Endothelial cell of umbilical vein (primary cell): Measurements from ENCODE around the gene RESP18. TPM values are rescaled to one million over a fixed set of nuclear protein-coding genes. Genes with fewer than 3 reads are reported as not detected.

Experiments used
- BruUV-seq: library from RNA; stranded (reverse); fragments of 400-500 nt; replicated peaks from 2 replicates; lab custom pipeline; 2021; lab: Mats Ljungman, UMichigan
- CTCF ChIA-PET: fragments of 300-600, 350-600 bp; sonication (Branson Sonifier 250); formaldehyde crosslinking; loops from one replicate; lab custom pipeline; 2021; ENCODE audit warnings: antibody characterized with exemption, inconsistent platforms; lab: Charles Lee
- POLR2A ChIA-PET: fragments of 300-600, 350-600 bp; sonication (Branson Sonifier 250); formaldehyde crosslinking; loops from one replicate; lab custom pipeline; 2021; ENCODE audit warnings: antibody characterized with exemption, inconsistent platforms; lab: Charles Lee
- DNase-seq: peaks from one replicate; pipeline ENCODE4 v3.0.0-alpha.2; 2011; ENCODE audit warnings: low read depth, low spot score
- FAIRE-seq: peaks from 2 replicates; lab custom pipeline; 2011; peaks lifted over from hg19 to GRCh38; lab: Jason Lieb, UNC
- H2AFZ ChIP-seq: 2 replicates; pipeline ENCODE4 v1.6.0; 2012; ENCODE audit warnings: low read depth, low read length, control low read depth, inconsistent platforms
- H3K27ac ChIP-seq: 2 replicates; pipeline ENCODE4 v1.5.1; 2011; ENCODE audit warnings: low read depth, mild to moderate bottlenecking, control low read depth, low read length, moderate library complexity; ENCODE audit not compliant: insufficient read depth
- H3K27me3 ChIP-seq, 2 experiments: 2 replicates each; pipeline versions ENCODE4 v1.6.0 to v1.6.1; 2011; ENCODE audit warnings: low read length in 2 of 2, mixed read lengths in 1 of 2; ENCODE audit not compliant: control insufficient read depth in 2 of 2, insufficient read depth in 2 of 2
- H3K36me3 ChIP-seq, 2 experiments: 2 replicates in 1 of 2; 3 replicates in 1 of 2; pipeline ENCODE4 v1.5.1; 2011; ENCODE audit warnings: low read length in 2 of 2, mild to moderate bottlenecking in 1 of 2, moderate library complexity in 1 of 2; ENCODE audit not compliant: control insufficient read depth in 2 of 2, insufficient read depth in 2 of 2; ENCODE audit errors: extremely low read depth in 1 of 2
- H3K4me1 ChIP-seq: 3 replicates; pipeline ENCODE4 v1.5.1; 2011; ENCODE audit warnings: mild to moderate bottlenecking, low read length; ENCODE audit not compliant: control insufficient read depth, insufficient read depth; ENCODE audit errors: extremely low read depth
- H3K4me2 ChIP-seq: 2 replicates; pipeline ENCODE4 v1.6.1; 2011; ENCODE audit warnings: low read length, control low read depth, mixed read lengths; ENCODE audit not compliant: insufficient read depth
- H3K4me3 ChIP-seq, 3 experiments: fragments of 200-600 bp in 1 of 3; sonication (generic), shearing (Covaris generic) in 1 of 3; replicated peaks in 1 of 3; 2 replicates each; pipeline ENCODE4 v1.5.1; 2011 to 2016; ENCODE audit warnings: control low read depth in 3 of 3, low read length in 3 of 3, mild to moderate bottlenecking in 2 of 3, inconsistent platforms in 1 of 3, low read depth in 1 of 3, moderate library complexity in 1 of 3; ENCODE audit not compliant: insufficient read depth in 1 of 3
- H3K79me2 ChIP-seq: 2 replicates; pipeline ENCODE4 v1.6.0; 2012; ENCODE audit warnings: low read length, inconsistent platforms; ENCODE audit not compliant: control insufficient read depth, insufficient read depth
- H3K9ac ChIP-seq: replicated peaks from 2 replicates; pipeline ENCODE3; 2011; ENCODE audit warnings: low read length, control low read depth; ENCODE audit not compliant: insufficient read depth; ENCODE audit errors: extremely low read depth
- H3K9me1 ChIP-seq: replicated peaks from 3 replicates; pipeline ENCODE4 v1.6.0; 2011; ENCODE audit warnings: mild to moderate bottlenecking, low read length; ENCODE audit not compliant: control insufficient read depth, insufficient read depth; ENCODE audit errors: extremely low read depth
- H3K9me3 ChIP-seq: replicated peaks from 2 replicates; pipeline ENCODE4 v1.5.1; 2012; ENCODE audit warnings: low read length, inconsistent platforms; ENCODE audit not compliant: control insufficient read depth, insufficient read depth
- H4K20me1 ChIP-seq: replicated peaks from 2 replicates; pipeline ENCODE3; 2011; ENCODE audit warnings: mild to moderate bottlenecking, low read length; ENCODE audit not compliant: control insufficient read depth, insufficient read depth; ENCODE audit errors: extremely low read depth
- EZH2 ChIP-seq: IDR thresholded peaks from 2 replicates; pipeline ENCODE4 v1.6.1; 2012; ENCODE audit warnings: borderline replicate concordance, low read depth, mild to moderate bottlenecking, moderate library complexity, low read length, inconsistent platforms; ENCODE audit not compliant: severe bottlenecking
- FOS ChIP-seq: IDR thresholded peaks from 2 replicates; pipeline ENCODE4 v1.6.1; 2011; ENCODE audit warnings: mild to moderate bottlenecking, low read length, moderate library complexity, borderline replicate concordance; ENCODE audit not compliant: insufficient read depth
- GATA2 ChIP-seq: IDR thresholded peaks from 2 replicates; pipeline ENCODE4 v1.7.0; 2011; ENCODE audit warnings: low read depth, mild to moderate bottlenecking, moderate library complexity, mixed read lengths, low read length; ENCODE audit not compliant: insufficient read length, insufficient read depth
- JUN ChIP-seq: IDR thresholded peaks from 2 replicates; pipeline ENCODE4 v1.6.1; 2011; ENCODE audit warnings: borderline replicate concordance, low read depth; ENCODE audit not compliant: insufficient read length, insufficient read depth
- MYC ChIP-seq: IDR thresholded peaks from one replicate; pipeline ENCODE4 v1.6.1; 2011; ENCODE audit warnings: mild to moderate bottlenecking, low read depth, low read length
- POLR2A ChIP-seq: IDR thresholded peaks from 2 replicates; pipeline ENCODE4 v1.6.1; 2012; ENCODE audit warnings: low read depth, mild to moderate bottlenecking, control low read depth, low read length
- POLR2AphosphoS5 ChIP-seq: IDR thresholded peaks from 2 replicates; pipeline ENCODE4 v1.6.1; 2012; ENCODE audit warnings: low read depth, mild to moderate bottlenecking, control low read depth, low read length, moderate library complexity; ENCODE audit not compliant: insufficient read depth
- dilution Hi-C: fragments of 300-500 bp; cut with MboI; formaldehyde crosslinking; loops from one replicate; pipeline ENCODE4 v1.15.0; 2019; ENCODE audit warnings: low sequenced_read_pairs; ENCODE audit not compliant: extremely low pct_ligation_motif_present
- intact Hi-C: fragments of 100-400 bp; cut with micrococcal nuclease; formaldehyde crosslinking; loops from one replicate; pipeline ENCODE4 v1.10.0; 2022
- polyA plus RNA-seq, 4 experiments: library from polyadenylated mRNA; depleted of rRNA in 3 of 4; stranded (reverse) in 3 of 4; unstranded in 1 of 4; fragments of >200 nt; gene quantifications; 2 replicates each; pipeline versions ENCODE4 v1.2.1 to v1.2.3, GENCODE V29; 2011 to 2012; ENCODE audit warnings: missing spikeins in 1 of 4
- total RNA-seq: library from RNA; stranded (reverse); gene quantifications from 2 replicates; pipeline ENCODE4 v1.2.3, GENCODE V29; 2021
- TF ChIP-seq, protein P1 (sequence below), 2 donors: IDR thresholded peaks; 1 replicate in 1 of 2; 2 replicates in 1 of 2; pipeline ENCODE4 v1.5.1; 2011; ENCODE audit warnings: low read length in 2 of 2, mild to moderate bottlenecking in 2 of 2, moderate library complexity in 2 of 2, control low read depth in 1 of 2, inconsistent platforms in 1 of 2, low read depth in 1 of 2; ENCODE audit not compliant: insufficient read depth in 1 of 2; ENCODE audit errors: extremely low read depth in 1 of 2
- TF ChIP-seq, protein P2 (sequence below): IDR thresholded peaks from 2 replicates; pipeline ENCODE4 v1.6.1; 2011; ENCODE audit not compliant: insufficient read depth, insufficient read length

Gene RESP18
- total and polyA plus RNA-seq, 2 donors (not counting 3 experiments of a cell fraction or from before 2014, with no cell fraction given) = not detected

DNA sequence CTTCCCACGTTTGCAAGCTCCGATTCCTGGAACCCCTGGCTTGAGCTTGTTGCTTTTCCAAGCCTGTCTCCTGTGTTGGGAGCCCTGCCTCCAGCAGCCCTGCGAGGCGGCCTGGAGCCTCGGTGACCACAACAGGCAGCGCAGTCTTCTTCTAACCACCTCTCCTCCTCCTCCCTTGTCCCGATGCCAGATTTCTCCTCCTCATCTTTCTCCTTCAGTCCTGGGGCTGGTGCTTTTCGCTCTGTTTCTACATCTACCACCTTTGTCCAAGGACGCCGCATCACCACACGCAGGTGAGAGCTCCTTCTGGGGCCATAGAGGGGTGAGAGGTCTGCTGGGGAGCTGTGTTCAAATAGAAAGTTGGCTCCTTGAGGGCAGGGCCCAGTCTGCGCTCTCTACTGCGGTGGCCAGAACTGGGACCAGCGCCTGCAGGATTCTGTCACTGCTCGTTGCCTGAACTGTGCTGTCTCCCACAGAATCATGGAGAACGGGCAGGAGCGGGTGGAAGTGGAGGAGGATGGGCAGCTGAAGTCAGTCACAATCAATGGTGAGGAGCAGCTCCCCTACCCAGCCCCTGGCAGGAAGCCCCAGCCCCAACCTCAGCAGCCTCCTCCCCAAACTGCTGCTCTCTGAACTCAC, 49.5 kb downstream of the RESP18 start:
- intact Hi-C loops = no loop called here
- Histone ChIP-seq H3K27ac (no peak overlapping the region), H3K9me3 (no peaks in the 10 kb centered on the region), H3K79me2 (no peaks in the 10 kb centered on the region), H3K9ac (no peak overlapping the region), H3K9me1 (no peaks in the 10 kb centered on the region), H3K27me3 (no peaks in the 10 kb centered on the region), H3K4me2 (no peak overlapping the region), H3K4me1 (peaks cover 13% of the 10 kb centered on the region), H4K20me1 (no peaks in the 10 kb centered on the region), H3K36me3 (peaks cover 0 to 21% of the 10 kb centered on the region in 2 experiments), H3K4me3 (no peak overlapping the region), H2AFZ (no peak overlapping the region)
- dilution Hi-C loops = no loop called here
- no peak for TF ChIP-seq POLR2AphosphoS5
- POLR2A ChIA-PET = no interaction called here
- BruUV-seq = no TSS peak
- no peak for DNase-seq
- no peak for FAIRE-seq
- CTCF ChIA-PET = interaction anchor here (12.6 kb wide), 1 partner anchor 12 kb away, joined by 253 read pairs; no protein-coding TSS in a partner anchor

DNA sequence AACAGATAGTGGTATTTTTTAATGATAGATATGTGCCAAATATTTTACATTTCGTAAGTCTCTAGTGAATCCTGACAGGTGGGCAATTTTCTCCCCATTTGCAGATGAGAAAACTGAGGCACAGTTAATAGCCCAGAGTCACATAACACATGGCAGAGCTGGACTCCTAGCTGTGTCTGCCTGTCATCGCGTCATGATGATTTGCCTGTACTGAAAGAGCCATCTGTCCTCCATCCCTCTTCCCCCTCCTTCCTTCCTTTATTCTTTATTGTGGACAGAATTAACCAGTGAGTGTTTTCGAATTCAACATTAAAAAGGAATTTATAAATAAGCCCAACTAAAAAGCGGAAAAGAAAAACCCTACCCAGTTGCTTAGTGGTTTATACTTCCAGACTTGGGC, 50.2 kb downstream of the RESP18 start:
- Histone ChIP-seq H3K9me3 (no peaks in the 10 kb centered on the region), H3K4me1 (peaks cover 17% of the 10 kb centered on the region), H3K4me2 (no peak overlapping the region), H2AFZ (no peak overlapping the region), H3K27me3 (no peaks in the 10 kb centered on the region), H3K9me1 (no peaks in the 10 kb centered on the region), H3K79me2 (no peaks in the 10 kb centered on the region), H3K36me3 (peaks cover 0 to 21% of the 10 kb centered on the region in 2 experiments), H3K4me3 (no peak overlapping the region), H3K27ac (no peak overlapping the region), H3K9ac (no peak overlapping the region), H4K20me1 (no peaks in the 10 kb centered on the region)
- no peak for FAIRE-seq
- CTCF ChIA-PET = interaction anchor here (12.6 kb wide), 1 partner anchor 12 kb away, joined by 253 read pairs; no protein-coding TSS in a partner anchor
- TF ChIP-seq POLR2AphosphoS5 (no peak), POLR2A (no peak), GATA2 (no peak), FOS (no peak), MYC (no peak), JUN (no peak), EZH2 (no peak)
- TF ChIP-seq, protein P1, sequence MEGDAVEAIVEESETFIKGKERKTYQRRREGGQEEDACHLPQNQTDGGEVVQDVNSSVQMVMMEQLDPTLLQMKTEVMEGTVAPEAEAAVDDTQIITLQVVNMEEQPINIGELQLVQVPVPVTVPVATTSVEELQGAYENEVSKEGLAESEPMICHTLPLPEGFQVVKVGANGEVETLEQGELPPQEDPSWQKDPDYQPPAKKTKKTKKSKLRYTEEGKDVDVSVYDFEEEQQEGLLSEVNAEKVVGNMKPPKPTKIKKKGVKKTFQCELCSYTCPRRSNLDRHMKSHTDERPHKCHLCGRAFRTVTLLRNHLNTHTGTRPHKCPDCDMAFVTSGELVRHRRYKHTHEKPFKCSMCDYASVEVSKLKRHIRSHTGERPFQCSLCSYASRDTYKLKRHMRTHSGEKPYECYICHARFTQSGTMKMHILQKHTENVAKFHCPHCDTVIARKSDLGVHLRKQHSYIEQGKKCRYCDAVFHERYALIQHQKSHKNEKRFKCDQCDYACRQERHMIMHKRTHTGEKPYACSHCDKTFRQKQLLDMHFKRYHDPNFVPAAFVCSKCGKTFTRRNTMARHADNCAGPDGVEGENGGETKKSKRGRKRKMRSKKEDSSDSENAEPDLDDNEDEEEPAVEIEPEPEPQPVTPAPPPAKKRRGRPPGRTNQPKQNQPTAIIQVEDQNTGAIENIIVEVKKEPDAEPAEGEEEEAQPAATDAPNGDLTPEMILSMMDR (IDR thresholded peaks at IDR 0.05; ENCODE audit: extremely low read depth in 1 of 2, insufficient read depth in 1 of 2, low read depth in 1 of 2, low read length in 2 of 2) = no peak
- TF ChIP-seq, protein P2, sequence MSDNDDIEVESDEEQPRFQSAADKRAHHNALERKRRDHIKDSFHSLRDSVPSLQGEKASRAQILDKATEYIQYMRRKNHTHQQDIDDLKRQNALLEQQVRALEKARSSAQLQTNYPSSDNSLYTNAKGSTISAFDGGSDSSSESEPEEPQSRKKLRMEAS = no peak
- intact Hi-C loops (no loop called here), dilution Hi-C loops (no loop called here)
- POLR2A ChIA-PET = no interaction called here
- BruUV-seq = no TSS peak
- no peak for DNase-seq
